GM10266 (cell line): ENCODE results near the gene ATP2B1.

ENCODE experiments used
- DNase-seq: peaks from one replicate; pipeline ENCODE4 v3.0.0; 2012; ENCODE audit errors: extremely low spot score
- CTCF ChIP-seq: IDR thresholded peaks from 2 replicates; pipeline ENCODE4 v1.5.1; 2012; ENCODE audit warnings: mild to moderate bottlenecking, low read depth; ENCODE audit not compliant: control insufficient read depth, insufficient read depth; ENCODE audit errors: missing control alignments

The ATP2B1 gene

GRCh38 chr12:89697296-89697695, 11.3 kb downstream of the ATP2B1 start:
- DNase-seq, result no peak
- TF ChIP-seq CTCF, result no peak

GRCh38 chr12:89695830-89696229, 12.8 kb downstream of the ATP2B1 start:
- no peak for DNase-seq
- no peak for TF ChIP-seq CTCF

- TF ChIP-seq CTCF, result no peak
- DNase-seq, result no peak
Measured at GRCh38 chr12:89695100-89695499, 13.5 kb downstream of the ATP2B1 start.

GRCh38 chr12:89694542-89694941, 14.1 kb downstream of the ATP2B1 start:
- no peak for DNase-seq
- TF ChIP-seq CTCF, result no peak

GRCh38 chr12:89693639-89694202, 14.9 kb downstream of the ATP2B1 start:
- no peak for TF ChIP-seq CTCF
- DNase-seq, result no peak

- no peak for DNase-seq
- no peak for TF ChIP-seq CTCF
Measured at GRCh38 chr12:89692439-89692838, 16.2 kb downstream of the ATP2B1 start.

GRCh38 chr12:89691659-89692058, 17.0 kb downstream of the ATP2B1 start:
- no peak for DNase-seq
- no peak for TF ChIP-seq CTCF
